Mononuclear cell (primary cell): ENCODE measurements around the gene RIMS4. TPM values are rescaled to one million over a fixed set of nuclear protein-coding genes. Genes with fewer than 3 reads are reported as not detected.
"Not testable (repeated sequence)": the region's sequence is repeated elsewhere in the genome, so short reads cannot be mapped to it uniquely, and the experiment has no call there.

Experiments
- H3K27me3 ChIP-seq: 2 replicates; pipeline ENCODE4 v1.6.0; 2011; ENCODE audit warnings: low read length, control low read depth; ENCODE audit not compliant: insufficient read depth
- H3K4me1 ChIP-seq: 2 replicates; pipeline ENCODE4 v1.5.1; 2011; ENCODE audit warnings: mild to moderate bottlenecking, low read length, control low read depth; ENCODE audit not compliant: insufficient read depth
- H3K4me3 ChIP-seq: 2 replicates; pipeline ENCODE4 v1.5.1; 2011; ENCODE audit warnings: mild to moderate bottlenecking, low read length, moderate library complexity
- H3K9me3 ChIP-seq: 2 replicates; pipeline ENCODE4 v1.5.1; 2011; ENCODE audit warnings: low read depth, mild to moderate bottlenecking, control low read depth, low read length
- total RNA-seq: library from RNA; depleted of rRNA; stranded (reverse); fragments of >200 nt; gene quantifications from one replicate; pipeline ENCODE4 v1.2.3, GENCODE V29; 2012

The RIMS4 gene
- total RNA-seq, 1 donor: under 0.01 TPM

GRCh38 chr20:44768854-44769480 lies 41.4 kb downstream of the RIMS4 start:
- H3K9me3 ChIP-seq: no peaks in the 10 kb centered on the region
- no peaks in the 10 kb centered on the region for H3K27me3 ChIP-seq
- no peaks in the 10 kb centered on the region for H3K4me1 ChIP-seq
- no peak overlapping the region for H3K4me3 ChIP-seq

- Histone ChIP-seq H3K4me3 (no peak overlapping the region), H3K9me3 (no peaks in the 10 kb centered on the region), H3K27me3 (no peaks in the 10 kb centered on the region), H3K4me1 (no peaks in the 10 kb centered on the region)
Measured at GRCh38 chr20:44768256-44768655, 42.1 kb downstream of the RIMS4 start.

GRCh38 chr20:44765701-44766347 lies 44.5 kb downstream of the RIMS4 start:
- H3K9me3 ChIP-seq: no peaks in the 10 kb centered on the region
- no peak overlapping the region for H3K4me3 ChIP-seq
- H3K4me1 ChIP-seq: no peaks in the 10 kb centered on the region
- H3K27me3 ChIP-seq: no peaks in the 10 kb centered on the region

GRCh38 chr20:44765091-44765490 lies 45.3 kb downstream of the RIMS4 start:
- Histone ChIP-seq H3K4me1 (no peaks in the 10 kb centered on the region), H3K9me3 (no peaks in the 10 kb centered on the region), H3K4me3 (no peak overlapping the region), H3K27me3 (no peaks in the 10 kb centered on the region)

GRCh38 chr20:44763798-44764197 lies 46.5 kb downstream of the RIMS4 start:
- H3K4me1 ChIP-seq, H3K4me3 ChIP-seq, H3K27me3 ChIP-seq, H3K9me3 ChIP-seq: not testable (repeated sequence)

- Histone ChIP-seq H3K4me1 (no peaks in the 10 kb centered on the region), H3K9me3 (no peaks in the 10 kb centered on the region), H3K4me3 (no peak overlapping the region), H3K27me3 (no peaks in the 10 kb centered on the region)
Measured at GRCh38 chr20:44762466-44763140, 47.7 kb downstream of the RIMS4 start.

- Histone ChIP-seq H3K9me3 (no peaks in the 10 kb centered on the region), H3K4me3 (no peak overlapping the region), H3K4me1 (no peaks in the 10 kb centered on the region), H3K27me3 (no peaks in the 10 kb centered on the region)
Measured at GRCh38 chr20:44761423-44761822, 48.9 kb downstream of the RIMS4 start.

- no peaks in the 10 kb centered on the region for H3K27me3 ChIP-seq
- no peaks in the 10 kb centered on the region for H3K4me1 ChIP-seq
- no peaks in the 10 kb centered on the region for H3K9me3 ChIP-seq
- no peak overlapping the region for H3K4me3 ChIP-seq
Measured at GRCh38 chr20:44759595-44759994, 50.8 kb downstream of the RIMS4 start.

- Histone ChIP-seq H3K9me3 (no peaks in the 10 kb centered on the region), H3K27me3 (no peaks in the 10 kb centered on the region), H3K4me1 (no peaks in the 10 kb centered on the region), H3K4me3 (no peak overlapping the region)
Measured at GRCh38 chr20:44758247-44759101, 51.9 kb downstream of the RIMS4 start.

- Histone ChIP-seq H3K4me1 (no peaks in the 10 kb centered on the region), H3K27me3 (no peaks in the 10 kb centered on the region), H3K4me3 (no peak overlapping the region), H3K9me3 (no peaks in the 10 kb centered on the region)
Measured at GRCh38 chr20:44756956-44757355, 53.4 kb downstream of the RIMS4 start.

- no peaks in the 10 kb centered on the region for H3K4me1 ChIP-seq
- no peak overlapping the region for H3K4me3 ChIP-seq
- no peaks in the 10 kb centered on the region for H3K9me3 ChIP-seq
- no peaks in the 10 kb centered on the region for H3K27me3 ChIP-seq
Measured at GRCh38 chr20:44756011-44756688, 54.2 kb downstream of the RIMS4 start.

- no peaks in the 10 kb centered on the region for H3K9me3 ChIP-seq
- H3K27me3 ChIP-seq: no peaks in the 10 kb centered on the region
- no peak overlapping the region for H3K4me3 ChIP-seq
- no peaks in the 10 kb centered on the region for H3K4me1 ChIP-seq
Measured at GRCh38 chr20:44754554-44754953, 55.8 kb downstream of the RIMS4 start.

GRCh38 chr20:44752099-44752931 lies 58.0 kb downstream of the RIMS4 start:
- Histone ChIP-seq H3K27me3 (peaks cover under 1% of the 10 kb centered on the region), H3K4me1 (no peaks in the 10 kb centered on the region), H3K4me3 (no peak overlapping the region), H3K9me3 (no peaks in the 10 kb centered on the region)
